RWPE2 (cell line): ENCODE data around the gene PARD6B.

Source experiments
- ATAC-seq: fragments of 200-7000 bp; cut with Tn5 transposase; 3 replicates; pipeline ENCODE4 v1.9.1; 2021; ENCODE audit warnings: low read depth
- DNase-seq: peaks from one replicate; pipeline ENCODE4 v3.0.0-alpha.2; 2020; ENCODE audit warnings: low spot score
- H3K27ac ChIP-seq: fragments of 450-650 bp; 2 replicates; pipeline ENCODE4 v1.5.1; 2017; ENCODE audit warnings: mild to moderate bottlenecking; ENCODE audit not compliant: poor library complexity, severe bottlenecking
- H3K27me3 ChIP-seq: fragments of 250-450 bp; sonication (Bioruptor Pico); 2 replicates; pipeline ENCODE4 v1.5.1; 2021; ENCODE audit warnings: mild to moderate bottlenecking, moderate library complexity; ENCODE audit not compliant: insufficient read depth, poor library complexity, severe bottlenecking
- H3K36me3 ChIP-seq: fragments of 250-450 bp; sonication (Bioruptor Pico); 2 replicates; pipeline ENCODE4 v1.5.1; 2020; ENCODE audit warnings: low read depth, mild to moderate bottlenecking, moderate library complexity
- H3K4me1 ChIP-seq: fragments of 250-450 bp; sonication (Bioruptor Pico); 2 replicates; pipeline ENCODE4 v1.5.1; 2021; ENCODE audit warnings: mild to moderate bottlenecking, moderate library complexity; ENCODE audit not compliant: insufficient read depth, poor library complexity, severe bottlenecking
- H3K4me3 ChIP-seq: fragments of 250-450 bp; sonication (Bioruptor Pico); 2 replicates; pipeline ENCODE4 v1.5.1; 2021; ENCODE audit warnings: mild to moderate bottlenecking, moderate library complexity; ENCODE audit not compliant: severe bottlenecking
- H3K9me3 ChIP-seq: fragments of 250-450 bp; sonication (Bioruptor Pico); 2 replicates; pipeline ENCODE4 v1.5.1; 2021; ENCODE audit warnings: mild to moderate bottlenecking, moderate library complexity; ENCODE audit not compliant: severe bottlenecking
- CTCF ChIP-seq: fragments of 450-650 bp; IDR thresholded peaks from one replicate; pipeline ENCODE4 v1.5.1; 2017; ENCODE audit warnings: mild to moderate bottlenecking, moderate library complexity; ENCODE audit not compliant: poor library complexity, severe bottlenecking

Gene PARD6B

GRCh38 chr20:50686821-50687220, 44.6 kb upstream of the PARD6B start:
- no peaks in the 10 kb centered on the region for H3K27me3 ChIP-seq
- no peaks in the 10 kb centered on the region for H3K9me3 ChIP-seq
- DNase-seq (no peak), ATAC-seq (no peak)
- H3K27ac ChIP-seq, result no peak overlapping the region
- H3K4me1 ChIP-seq, result no peaks in the 10 kb centered on the region
- no peak for TF ChIP-seq CTCF
- no peak overlapping the region for H3K4me3 ChIP-seq
- no peaks in the 10 kb centered on the region for H3K36me3 ChIP-seq

DNA sequence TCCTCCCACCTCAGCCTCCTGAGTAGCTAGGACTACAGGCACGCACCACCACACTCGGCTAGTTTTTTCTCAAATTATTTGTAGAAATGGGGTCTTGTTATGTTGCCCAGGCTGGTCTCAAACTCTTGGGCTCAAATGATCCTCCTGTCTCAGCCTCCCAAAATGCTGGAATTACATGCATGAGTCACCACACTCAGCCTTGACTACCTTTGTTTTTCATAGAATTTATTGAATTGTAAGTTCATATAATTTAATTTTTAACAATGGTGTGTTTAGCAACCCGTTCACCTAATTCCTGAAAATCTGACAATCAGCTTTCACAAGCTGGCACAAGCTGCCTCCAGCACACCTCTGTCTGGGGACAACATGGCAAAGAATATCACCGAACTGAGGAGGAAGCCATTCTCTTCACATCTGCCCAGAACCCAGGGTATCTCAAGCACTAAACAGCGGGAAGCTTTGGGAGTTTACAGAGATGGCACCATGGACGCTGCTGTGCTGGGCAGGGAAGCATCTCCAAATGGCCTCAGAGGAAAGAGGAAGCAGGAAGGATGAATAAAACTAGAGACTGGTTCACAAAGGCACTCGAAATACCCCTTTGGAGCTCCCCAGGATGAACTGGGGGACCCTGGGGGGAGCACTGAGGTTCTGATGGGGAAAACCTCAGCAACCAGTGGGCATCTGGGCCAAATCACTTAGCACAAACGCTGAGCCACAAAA, 43.0 kb upstream of the PARD6B start:
- no peak overlapping the region for H3K27ac ChIP-seq
- no peak for TF ChIP-seq CTCF
- H3K27me3 ChIP-seq, result no peaks in the 10 kb centered on the region
- no peak overlapping the region for H3K4me3 ChIP-seq
- ATAC-seq (no peak), DNase-seq (no peak)
- H3K36me3 ChIP-seq, result no peaks in the 10 kb centered on the region
- H3K9me3 ChIP-seq, result no peaks in the 10 kb centered on the region
- H3K4me1 ChIP-seq, result no peaks in the 10 kb centered on the region

- DNase-seq, result no peak
- H3K27ac ChIP-seq, result no peak overlapping the region
Observed at GRCh38 chr20:50689864-50690649, 41.3 kb upstream of the PARD6B start.

DNA sequence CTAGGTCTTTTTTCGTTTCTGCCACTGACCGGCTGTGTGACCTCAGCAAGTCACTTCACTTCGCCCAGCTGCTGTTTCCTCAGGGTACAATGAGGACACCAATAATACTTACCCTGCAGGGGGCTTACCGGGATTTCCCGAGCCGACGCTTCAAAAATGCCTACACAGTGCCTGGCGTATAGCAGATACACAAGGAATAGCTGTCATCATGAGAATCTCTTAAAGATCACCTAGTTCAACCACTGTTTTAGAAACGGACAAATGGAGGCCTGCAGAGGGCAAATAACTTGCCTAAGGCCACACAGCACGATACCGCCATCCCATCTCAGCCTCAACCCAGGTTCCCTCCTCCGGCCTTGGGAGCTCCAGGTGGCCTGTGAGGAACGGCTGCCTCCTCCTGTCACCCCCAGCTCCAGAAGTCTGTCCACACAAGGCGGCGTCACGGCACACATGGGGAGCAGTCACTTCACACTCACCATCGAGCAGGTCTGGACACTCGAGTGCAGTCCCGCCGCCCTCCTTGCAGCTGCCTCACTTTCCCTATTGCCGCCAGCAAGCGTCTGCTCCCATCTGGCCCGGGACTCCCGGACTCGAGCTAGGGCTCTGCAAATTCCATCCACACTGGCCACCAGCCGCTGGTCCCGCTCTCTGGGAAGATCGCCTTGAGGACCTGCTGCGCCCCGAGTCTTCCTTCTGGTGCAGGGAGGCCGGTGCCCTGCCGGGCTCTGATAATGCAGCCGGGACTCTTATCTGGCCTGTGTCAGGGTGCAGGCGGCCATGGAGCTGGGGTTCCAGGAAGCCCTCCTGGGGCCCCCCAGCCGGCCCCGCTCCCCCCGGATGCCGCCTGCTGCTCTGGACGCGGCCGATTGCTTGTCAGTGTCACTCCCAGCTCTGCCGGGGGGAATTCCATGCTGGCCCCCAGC, 40.5 kb upstream of the PARD6B start, which contains the start of gene RIPOR3:
RIPOR3 (minus strand) TSS at position 893 of the 923 bp plus-strand sequence; CDS start at position 479, 414 bp downstream.
- Histone ChIP-seq H3K4me3 (no peak within 1 kb of the TSS), H3K27ac (no peak within 1 kb of the TSS), H3K4me1 (no peaks in the 10 kb centered on the region), H3K9me3 (no peaks in the 10 kb centered on the region), H3K27me3 (no peaks in the 10 kb centered on the region), H3K36me3 (no peaks in the 10 kb centered on the region)
- no peak for TF ChIP-seq CTCF
- ATAC-seq (no peak; the same call in 2 of the 3 replicates), DNase-seq (peak; percentile 85)

More at GRCh38 chr20:50689864-50690649, 41.3 kb upstream of the PARD6B start:
- no peak overlapping the region for H3K4me3 ChIP-seq
- H3K27me3 ChIP-seq, result no peaks in the 10 kb centered on the region
- no peak for ATAC-seq
- H3K4me1 ChIP-seq, result no peaks in the 10 kb centered on the region
- TF ChIP-seq CTCF, result no peak
- H3K36me3 ChIP-seq, result no peaks in the 10 kb centered on the region
- no peaks in the 10 kb centered on the region for H3K9me3 ChIP-seq
